SKM-1 (cell line): Measurements from ENCODE around the gene SEPTIN1.

ENCODE experiments used
- DNase-seq: peaks from one replicate; lab custom pipeline; 2025; ENCODE audit not compliant: unreplicated experiment; lab: John Stamatoyannopoulos, UW

The SEPTIN1 gene

GRCh38 chr16:30377050-30377811, 5.1 kb downstream of the SEPTIN1 start:
- DNase-seq, result no peak

GRCh38 chr16:30376461-30376902, 5.9 kb downstream of the SEPTIN1 start:
- DNase-seq, result no peak

- DNase-seq, result no peak
Measured at GRCh38 chr16:30375864-30376263, 6.5 kb downstream of the SEPTIN1 start.

GRCh38 chr16:30374538-30374937, 7.8 kb downstream of the SEPTIN1 start, which contains the start of gene MYL11:
Gene MYL11, plus strand, starts transcription at chr16:30374802. Its CDS starts 56 bp downstream, at chr16:30374858.
- DNase-seq, result no peak

- DNase-seq, result no peak
Measured at GRCh38 chr16:30372725-30373124, 9.6 kb downstream of the SEPTIN1 start.

- DNase-seq, result no peak
Measured at GRCh38 chr16:30372038-30372712, 10.2 kb downstream of the SEPTIN1 start.

- no peak for DNase-seq
Measured at GRCh38 chr16:30371248-30371816, 11.0 kb downstream of the SEPTIN1 start.

GRCh38 chr16:30370456-30371247, 11.7 kb downstream of the SEPTIN1 start, which contains the start of gene TBC1D10B:
Gene TBC1D10B, minus strand, starts transcription at chr16:30370494. Its CDS starts 311 bp downstream, at chr16:30370183.
- peak; percentile 100 for DNase-seq

- no peak for DNase-seq
Measured at GRCh38 chr16:30369938-30370455, 12.4 kb downstream of the SEPTIN1 start.

GRCh38 chr16:30369091-30369937, 13.0 kb downstream of the SEPTIN1 start:
- DNase-seq, result no peak

GRCh38 chr16:30368792-30369090, 13.6 kb downstream of the SEPTIN1 start:
- DNase-seq, result no peak

GRCh38 chr16:30368122-30368791, 14.1 kb downstream of the SEPTIN1 start:
- peak; percentile 58 for DNase-seq

GRCh38 chr16:30367349-30368009, 14.9 kb downstream of the SEPTIN1 start:
- DNase-seq, result no peak

GRCh38 chr16:30366511-30366910, 15.8 kb downstream of the SEPTIN1 start:
- no peak for DNase-seq

GRCh38 chr16:30365200-30365599, 17.2 kb downstream of the SEPTIN1 start:
- no peak for DNase-seq

- DNase-seq, result no peak
Measured at GRCh38 chr16:30361180-30361579, 21.2 kb downstream of the SEPTIN1 start.

- DNase-seq, result no peak
Measured at GRCh38 chr16:30359871-30360170, 22.5 kb downstream of the SEPTIN1 start.

- no peak for DNase-seq
Measured at GRCh38 chr16:30358990-30359870, 23.1 kb downstream of the SEPTIN1 start.
